Astrocyte (in vitro differentiated cells and primary cell): ENCODE results near the gene CEP350. TPM values are rescaled to one million over a fixed set of nuclear protein-coding genes. Genes with fewer than 3 reads are reported as not detected.
"Not testable (repeated sequence)": the region's sequence is repeated elsewhere in the genome, so short reads cannot be mapped to it uniquely, and the experiment has no call there.

Experiments
- DNase-seq: peaks from one replicate; pipeline ENCODE4 v3.0.0-alpha.2; 2010; ENCODE audit warnings: low read depth
- FAIRE-seq: peaks from 2 replicates; lab custom pipeline; 2011; peaks lifted over from hg19 to GRCh38; lab: Jason Lieb, UNC
- H2AFZ ChIP-seq: 2 replicates; pipeline ENCODE4 v1.6.0; 2012; ENCODE audit warnings: low read depth, low read length, inconsistent platforms
- H3K27ac ChIP-seq: 2 replicates; pipeline ENCODE4 v1.5.1; 2011; ENCODE audit warnings: low read depth, low read length, inconsistent platforms
- H3K27me3 ChIP-seq: 2 replicates; pipeline ENCODE4 v1.6.0; 2011; ENCODE audit warnings: low read length, inconsistent platforms; ENCODE audit not compliant: insufficient read depth
- H3K36me3 ChIP-seq: 2 replicates; pipeline ENCODE4 v1.5.1; 2011; ENCODE audit warnings: low read length, inconsistent platforms; ENCODE audit not compliant: insufficient read depth
- H3K4me1 ChIP-seq: 2 replicates; pipeline ENCODE4 v1.5.1; 2011; ENCODE audit warnings: low read length, inconsistent platforms; ENCODE audit not compliant: insufficient read depth
- H3K4me2 ChIP-seq: 2 replicates; pipeline ENCODE4 v1.6.0; 2012; ENCODE audit warnings: low read length, inconsistent platforms
- H3K4me3 ChIP-seq: 2 replicates; pipeline ENCODE4 v1.5.1; 2011; ENCODE audit warnings: low read depth, mild to moderate bottlenecking, low read length, inconsistent platforms; ENCODE audit not compliant: insufficient read depth
- H3K79me2 ChIP-seq: 2 replicates; pipeline ENCODE4 v1.6.0; 2012; ENCODE audit warnings: mild to moderate bottlenecking, low read length, inconsistent platforms; ENCODE audit not compliant: insufficient read depth
- H3K9ac ChIP-seq: 2 replicates; pipeline ENCODE4 v1.6.0; 2012; ENCODE audit warnings: mild to moderate bottlenecking, low read length, inconsistent platforms
- H3K9me3 ChIP-seq: 2 replicates; pipeline ENCODE4 v1.5.1; 2012; ENCODE audit warnings: low read depth, mild to moderate bottlenecking, low read length, inconsistent platforms; ENCODE audit not compliant: insufficient read depth
- H4K20me1 ChIP-seq: 2 replicates; pipeline ENCODE4 v1.6.0; 2012; ENCODE audit warnings: low read length, inconsistent platforms; ENCODE audit not compliant: insufficient read depth
- H3K27ac Mint-ChIP-seq: one replicate; pipeline ENCODE4 v1.8.0; 2021; ENCODE audit warnings: mild to moderate bottlenecking, mixed read lengths; ENCODE audit not compliant: unreplicated experiment
- H3K27me3 Mint-ChIP-seq: one replicate; pipeline ENCODE4 v1.8.0; 2021; ENCODE audit warnings: low read depth, mixed read lengths; ENCODE audit not compliant: unreplicated experiment
- H3K36me3 Mint-ChIP-seq: one replicate; pipeline ENCODE4 v1.8.0; 2021; ENCODE audit warnings: low read depth, mixed read lengths; ENCODE audit not compliant: unreplicated experiment
- H3K4me1 Mint-ChIP-seq: one replicate; pipeline ENCODE4 v1.8.0; 2021; ENCODE audit warnings: low read depth, mixed read lengths; ENCODE audit not compliant: unreplicated experiment
- H3K4me3 Mint-ChIP-seq: one replicate; pipeline ENCODE4 v1.8.0; 2021; ENCODE audit warnings: mild to moderate bottlenecking, moderate library complexity, mixed read lengths; ENCODE audit not compliant: unreplicated experiment
- H3K9me3 Mint-ChIP-seq: one replicate; pipeline ENCODE4 v1.8.0; 2021; ENCODE audit warnings: mild to moderate bottlenecking, mixed read lengths; ENCODE audit not compliant: unreplicated experiment
- EZH2 ChIP-seq: IDR thresholded peaks from 2 replicates; pipeline ENCODE4 v1.6.1; 2012; ENCODE audit warnings: mild to moderate bottlenecking, low read length, inconsistent platforms; ENCODE audit not compliant: insufficient read depth
- total RNA-seq: library from RNA; stranded (reverse); gene quantifications from 2 replicates; pipeline ENCODE4 v1.2.1, GENCODE V29; 2021
- TF ChIP-seq, protein P1 (sequence below): IDR thresholded peaks from 2 replicates; pipeline ENCODE4 v1.5.1; 2011; ENCODE audit warnings: low read depth, mild to moderate bottlenecking, inconsistent platforms, low read length, moderate library complexity; ENCODE audit not compliant: insufficient read depth

CEP350 gene
- total RNA-seq, 1 donor from 2014 or later: 29.2 TPM

DNA sequence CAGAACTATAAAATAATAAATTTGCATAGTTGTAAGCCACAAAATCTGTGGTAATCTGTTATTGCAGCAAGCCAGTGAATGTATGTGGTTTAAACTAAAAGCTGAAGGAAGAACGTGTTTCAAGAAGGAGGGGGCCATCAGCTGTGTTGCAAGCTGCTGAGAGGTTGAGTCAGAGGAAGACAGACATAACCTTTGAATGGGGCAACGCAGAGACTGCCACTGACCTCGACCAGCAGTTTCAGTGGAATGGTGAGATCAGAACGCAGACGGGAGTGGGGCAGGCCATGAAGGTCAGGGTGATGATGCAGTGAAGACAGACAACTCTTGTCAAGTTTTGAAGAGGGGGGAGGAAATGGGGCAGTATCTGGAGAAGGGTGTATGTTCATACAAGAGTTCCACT lies 176.9 kb downstream of the CEP350 start:
- H3K4me1 Mint-ChIP-seq: peaks cover 11% of the 10 kb centered on the region
- Histone ChIP-seq H3K4me2 (peak overlapping the region; percentile 40), H3K27me3 (no peaks in the 10 kb centered on the region), H3K36me3 (no peaks in the 10 kb centered on the region), H3K9ac (no peak overlapping the region), H3K27ac (no peak overlapping the region), H3K4me3 (no peak overlapping the region), H4K20me1 (no peaks in the 10 kb centered on the region), H3K79me2 (no peaks in the 10 kb centered on the region), H2AFZ (no peak overlapping the region), H3K9me3 (no peaks in the 10 kb centered on the region), H3K4me1 (peaks cover 12% of the 10 kb centered on the region)
- H3K36me3 Mint-ChIP-seq: no peaks in the 10 kb centered on the region
- TF ChIP-seq EZH2: no peak
- TF ChIP-seq, protein P1, sequence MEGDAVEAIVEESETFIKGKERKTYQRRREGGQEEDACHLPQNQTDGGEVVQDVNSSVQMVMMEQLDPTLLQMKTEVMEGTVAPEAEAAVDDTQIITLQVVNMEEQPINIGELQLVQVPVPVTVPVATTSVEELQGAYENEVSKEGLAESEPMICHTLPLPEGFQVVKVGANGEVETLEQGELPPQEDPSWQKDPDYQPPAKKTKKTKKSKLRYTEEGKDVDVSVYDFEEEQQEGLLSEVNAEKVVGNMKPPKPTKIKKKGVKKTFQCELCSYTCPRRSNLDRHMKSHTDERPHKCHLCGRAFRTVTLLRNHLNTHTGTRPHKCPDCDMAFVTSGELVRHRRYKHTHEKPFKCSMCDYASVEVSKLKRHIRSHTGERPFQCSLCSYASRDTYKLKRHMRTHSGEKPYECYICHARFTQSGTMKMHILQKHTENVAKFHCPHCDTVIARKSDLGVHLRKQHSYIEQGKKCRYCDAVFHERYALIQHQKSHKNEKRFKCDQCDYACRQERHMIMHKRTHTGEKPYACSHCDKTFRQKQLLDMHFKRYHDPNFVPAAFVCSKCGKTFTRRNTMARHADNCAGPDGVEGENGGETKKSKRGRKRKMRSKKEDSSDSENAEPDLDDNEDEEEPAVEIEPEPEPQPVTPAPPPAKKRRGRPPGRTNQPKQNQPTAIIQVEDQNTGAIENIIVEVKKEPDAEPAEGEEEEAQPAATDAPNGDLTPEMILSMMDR: no peak
- H3K27ac Mint-ChIP-seq: peak overlapping the region; percentile 43
- H3K4me3 Mint-ChIP-seq: no peak overlapping the region
- H3K27me3 Mint-ChIP-seq: no peaks in the 10 kb centered on the region
- peak; percentile 81 for DNase-seq
- no peak for FAIRE-seq
- no peaks in the 10 kb centered on the region for H3K9me3 Mint-ChIP-seq

DNA sequence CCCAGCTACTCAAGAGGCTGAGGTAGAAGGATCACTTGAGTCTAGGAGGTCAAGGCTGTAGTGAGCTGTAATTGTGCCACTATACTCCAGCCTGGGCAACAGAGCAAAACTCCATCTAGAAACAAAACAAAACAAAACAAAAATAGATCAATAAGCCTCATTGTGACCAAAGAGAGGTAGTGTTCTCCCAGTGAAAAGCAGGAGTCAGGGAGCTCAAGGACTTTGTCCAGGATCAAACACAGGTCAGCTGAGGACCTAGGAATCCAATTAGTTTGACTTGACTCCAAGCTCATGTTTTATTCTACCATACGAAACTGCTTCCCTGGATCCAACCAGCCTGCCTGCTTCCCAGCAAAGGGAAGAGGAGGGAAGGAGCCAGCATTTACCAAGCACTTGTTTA lies 178.6 kb downstream of the CEP350 start:
- Mint-ChIP-seq H3K27me3 (peaks cover 2% of the 10 kb centered on the region), H3K27ac (no peak overlapping the region), H3K4me1 (peaks cover 11% of the 10 kb centered on the region), H3K9me3 (peaks cover 2% of the 10 kb centered on the region), H3K36me3 (no peaks in the 10 kb centered on the region), H3K4me3 (no peak overlapping the region)
- no peaks in the 10 kb centered on the region for H3K79me2 ChIP-seq
- H3K4me1 ChIP-seq: peaks cover 12% of the 10 kb centered on the region
- H3K9me3 ChIP-seq: no peaks in the 10 kb centered on the region
- DNase-seq: no peak
- no peak overlapping the region for H3K9ac ChIP-seq
- no peak for FAIRE-seq
- no peak overlapping the region for H3K27ac ChIP-seq
- no peak overlapping the region for H3K4me2 ChIP-seq
- no peak for TF ChIP-seq EZH2
- TF ChIP-seq, protein P1: no peak
- no peak overlapping the region for H3K4me3 ChIP-seq
- no peak overlapping the region for H2AFZ ChIP-seq
- no peaks in the 10 kb centered on the region for H3K36me3 ChIP-seq
- no peaks in the 10 kb centered on the region for H4K20me1 ChIP-seq
- H3K27me3 ChIP-seq: no peaks in the 10 kb centered on the region

DNA sequence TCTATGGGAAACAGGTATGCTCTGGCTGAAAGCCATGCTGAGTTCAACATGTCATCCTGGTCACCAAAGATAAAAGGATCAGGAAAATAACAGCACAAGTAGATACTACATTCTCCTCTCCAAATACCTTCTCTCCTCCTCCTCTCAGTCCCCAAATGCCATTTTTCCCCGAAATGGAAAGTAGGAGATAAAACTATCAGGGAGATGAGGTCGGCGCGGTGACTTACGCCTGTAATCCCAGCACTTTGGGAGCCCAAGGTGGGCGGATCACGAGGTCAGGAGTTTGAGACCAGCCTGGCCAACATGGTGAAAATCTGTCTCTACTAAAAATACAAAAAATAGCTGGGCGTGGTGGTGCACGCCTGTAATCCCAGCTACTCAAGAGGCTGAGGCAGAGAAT lies 179.1 kb downstream of the CEP350 start:
- H3K27ac Mint-ChIP-seq, H2AFZ ChIP-seq, H3K27ac ChIP-seq, H3K79me2 ChIP-seq, DNase-seq, H3K4me2 ChIP-seq, H3K27me3 ChIP-seq, H3K27me3 Mint-ChIP-seq, H3K4me3 ChIP-seq, FAIRE-seq, H4K20me1 ChIP-seq, H3K9me3 ChIP-seq, H3K9me3 Mint-ChIP-seq, H3K4me3 Mint-ChIP-seq, H3K9ac ChIP-seq, H3K36me3 ChIP-seq, H3K36me3 Mint-ChIP-seq: not testable (repeated sequence)
- H3K4me1 Mint-ChIP-seq: peaks cover 11% of the 10 kb centered on the region
- H3K4me1 ChIP-seq: peaks cover 12% of the 10 kb centered on the region
